HEK293 (cell line): Measurements from ENCODE around the gene PKMYT1.

Experiments used
- CTCF ChIA-PET: fragments of 350-600 bp; formaldehyde crosslinking; extraction: SDS; loops from one replicate; lab custom pipeline; 2021; ENCODE audit warnings: antibody characterized with exemption; lab: Yijun Ruan, JAX
- POLR2A ChIA-PET: fragments of 300-600 bp; formaldehyde crosslinking; extraction: SDS; loops from one replicate; lab custom pipeline; 2020; ENCODE audit warnings: antibody characterized with exemption, inconsistent platforms; lab: Yijun Ruan, JAX
- H3K27ac ChIP-seq: fragments of 200-500 bp; sonication (Bioruptor generic); 2 replicates; pipeline ENCODE4 v1.5.1; 2014; ENCODE audit warnings: low read depth, low read length, control low read depth, inconsistent platforms; ENCODE audit errors: extremely low read depth
- H3K36me3 ChIP-seq, 2 experiments: fragments of 200-500 bp in 1 of 2; sonication (Bioruptor generic) in 1 of 2; 1 replicate in 1 of 2; 2 replicates in 1 of 2; pipeline ENCODE4 v1.5.1; 2014 to 2017; ENCODE audit warnings: inconsistent platforms in 2 of 2, low read length in 2 of 2; ENCODE audit not compliant: control insufficient read depth in 2 of 2, insufficient read depth in 1 of 2
- H3K4me1 ChIP-seq: fragments of 200-500 bp; sonication (Bioruptor generic); 2 replicates; pipeline ENCODE4 v1.5.1; 2014; ENCODE audit warnings: mild to moderate bottlenecking, low read length, inconsistent platforms; ENCODE audit not compliant: control insufficient read depth, insufficient read depth
- H3K4me3 ChIP-seq: 2 replicates; pipeline ENCODE4 v1.5.1; 2011; ENCODE audit warnings: low read depth, mild to moderate bottlenecking, control low read depth, low read length, moderate library complexity
- H3K9me3 ChIP-seq: fragments of 200-500 bp; sonication (Bioruptor generic); 2 replicates; pipeline ENCODE4 v1.5.1; 2014; ENCODE audit warnings: low read depth, low read length, inconsistent platforms; ENCODE audit not compliant: control insufficient read depth, insufficient read depth
- ATF2 ChIP-seq: fragments of 450-650 bp; formaldehyde crosslinking; IDR thresholded peaks from 2 replicates; pipeline ENCODE4 v1.5.1; 2016; ENCODE audit warnings: missing biosample characterization, missing genetic modification characterization, low read depth
- BCL11B ChIP-seq: fragments of 450-650 bp; formaldehyde crosslinking; IDR thresholded peaks from 2 replicates; pipeline ENCODE4 v1.5.1; 2016; ENCODE audit warnings: low read depth, missing biosample characterization, missing genetic modification characterization
- ELK4 ChIP-seq: IDR thresholded peaks from 2 replicates; pipeline ENCODE4 v1.6.1; 2011; ENCODE audit warnings: mild to moderate bottlenecking, low read depth, low read length, borderline replicate concordance
- GFI1B ChIP-seq: fragments of 450-650 bp; formaldehyde crosslinking; IDR thresholded peaks from 2 replicates; pipeline ENCODE4 v1.5.1; 2016; ENCODE audit warnings: missing biosample characterization, missing genetic modification characterization
- HOXC10 ChIP-seq: sonication (generic); formaldehyde crosslinking; IDR thresholded peaks from 2 replicates; pipeline ENCODE4 v1.8.1; 2023; ENCODE audit warnings: mild to moderate bottlenecking, missing genetic modification reagents
- PRDM1 ChIP-seq: fragments of 450-650 bp; formaldehyde crosslinking; IDR thresholded peaks from 2 replicates; pipeline ENCODE4; 2016; ENCODE audit warnings: missing biosample characterization, missing genetic modification characterization
- SP3 ChIP-seq: fragments of 450-650 bp; formaldehyde crosslinking; IDR thresholded peaks from 2 replicates; pipeline ENCODE4 v1.5.1; 2016; ENCODE audit warnings: missing biosample characterization, missing genetic modification characterization
- TCF7L2 ChIP-seq: IDR thresholded peaks from 2 replicates; pipeline ENCODE4 v1.6.1; 2011; ENCODE audit warnings: low read depth, mild to moderate bottlenecking, inconsistent platforms, low read length, moderate library complexity, borderline replicate concordance
- ZBTB1 ChIP-seq: fragments of 450-650 bp; formaldehyde crosslinking; IDR thresholded peaks from 2 replicates; pipeline ENCODE4 v1.5.1; 2016; ENCODE audit warnings: missing biosample characterization, missing genetic modification characterization
- ZBTB20 ChIP-seq: fragments of 450-650 bp; formaldehyde crosslinking; IDR thresholded peaks from 2 replicates; pipeline ENCODE4 v1.5.1; 2016; ENCODE audit warnings: missing biosample characterization, missing genetic modification characterization
- ZBTB21 ChIP-seq: fragments of 450-650 bp; formaldehyde crosslinking; IDR thresholded peaks from 2 replicates; pipeline ENCODE4 v1.5.1; 2017; ENCODE audit warnings: missing biosample characterization, missing genetic modification characterization
- ZEB2 ChIP-seq: fragments of 450-650 bp; formaldehyde crosslinking; IDR thresholded peaks from 2 replicates; pipeline ENCODE4 v1.5.1; 2016; ENCODE audit warnings: missing biosample characterization, missing genetic modification characterization
- ZFHX2 ChIP-seq: fragments of 450-650 bp; formaldehyde crosslinking; conservative IDR thresholded peaks from 2 replicates; pipeline ENCODE4 v1.5.1; 2016; ENCODE audit warnings: missing biosample characterization, missing genetic modification characterization
- ZFP3 ChIP-seq: fragments of 450-650 bp; formaldehyde crosslinking; IDR thresholded peaks from 2 replicates; pipeline ENCODE4 v1.5.1; 2016; ENCODE audit warnings: low read depth, missing biosample characterization, missing genetic modification characterization
- ZNF10 ChIP-seq: fragments of 450-650 bp; formaldehyde crosslinking; IDR thresholded peaks from 2 replicates; pipeline ENCODE4 v1.5.1; 2017; ENCODE audit warnings: missing biosample characterization, missing genetic modification characterization
- ZNF416 ChIP-seq: fragments of 450-650 bp; formaldehyde crosslinking; IDR thresholded peaks from 2 replicates; pipeline ENCODE4 v1.5.1; 2016; ENCODE audit warnings: missing biosample characterization, missing genetic modification characterization
- ZNF48 ChIP-seq: fragments of 450-650 bp; formaldehyde crosslinking; IDR thresholded peaks from 2 replicates; pipeline ENCODE4 v1.5.1; 2016; ENCODE audit warnings: missing biosample characterization, missing genetic modification characterization
- ZNF561 ChIP-seq: fragments of 450-650 bp; IDR thresholded peaks from 2 replicates; pipeline ENCODE4 v1.5.1; 2018; ENCODE audit warnings: missing biosample characterization, missing genetic modification characterization, borderline replicate concordance
- TF ChIP-seq, protein P1 (sequence below): fragments of 450-650 bp; formaldehyde crosslinking; IDR thresholded peaks from 2 replicates; pipeline ENCODE4 v1.5.1; 2016; ENCODE audit warnings: missing biosample characterization, missing genetic modification characterization
- TF ChIP-seq, protein P2 (sequence below): fragments of 450-650 bp; formaldehyde crosslinking; IDR thresholded peaks from 2 replicates; pipeline ENCODE4 v1.5.1; 2016; ENCODE audit warnings: missing biosample characterization, missing genetic modification characterization

Gene PKMYT1

DNA sequence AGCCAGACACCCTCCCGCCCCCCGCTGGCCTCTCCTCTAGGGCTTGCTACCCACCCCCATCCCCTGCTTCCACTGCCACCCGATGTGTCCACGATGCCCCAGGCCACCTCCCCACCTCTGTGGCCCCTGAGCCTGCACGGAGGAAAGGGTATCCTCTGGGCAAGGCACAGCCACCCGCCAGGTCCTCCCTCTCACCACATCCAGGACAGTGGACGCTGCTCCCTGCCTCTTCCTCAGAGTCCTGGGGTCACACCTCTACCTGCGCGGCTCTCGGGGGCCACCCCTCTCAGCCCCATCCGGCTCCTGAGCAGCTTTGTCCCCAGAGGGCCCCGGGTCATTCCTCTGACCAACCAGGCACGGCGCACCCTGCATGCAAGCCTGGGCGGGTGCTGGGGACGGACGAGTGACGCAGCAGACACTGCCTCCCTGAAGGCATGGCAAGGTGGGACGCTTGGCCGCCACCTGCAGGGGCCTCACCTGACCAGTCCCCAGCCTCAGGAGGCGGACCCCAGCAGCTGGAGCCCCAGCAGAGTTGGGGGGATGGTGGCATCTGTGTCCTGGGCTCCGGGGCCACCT, 43.7 kb downstream of the PKMYT1 start:
- Histone ChIP-seq H3K27ac (no peak overlapping the region), H3K9me3 (no peaks in the 10 kb centered on the region), H3K4me1 (no peaks in the 10 kb centered on the region), H3K36me3 (peaks cover 6 to 80% of the 10 kb centered on the region in 2 experiments; a peak in 2 of 3 replicates), H3K4me3 (no peak overlapping the region)
- CTCF ChIA-PET, result interaction anchor here (0.7 kb wide), 1 partner anchor 18 kb away, joined by 3 read pairs; no protein-coding TSS in a partner anchor
- TF ChIP-seq, protein P1, sequence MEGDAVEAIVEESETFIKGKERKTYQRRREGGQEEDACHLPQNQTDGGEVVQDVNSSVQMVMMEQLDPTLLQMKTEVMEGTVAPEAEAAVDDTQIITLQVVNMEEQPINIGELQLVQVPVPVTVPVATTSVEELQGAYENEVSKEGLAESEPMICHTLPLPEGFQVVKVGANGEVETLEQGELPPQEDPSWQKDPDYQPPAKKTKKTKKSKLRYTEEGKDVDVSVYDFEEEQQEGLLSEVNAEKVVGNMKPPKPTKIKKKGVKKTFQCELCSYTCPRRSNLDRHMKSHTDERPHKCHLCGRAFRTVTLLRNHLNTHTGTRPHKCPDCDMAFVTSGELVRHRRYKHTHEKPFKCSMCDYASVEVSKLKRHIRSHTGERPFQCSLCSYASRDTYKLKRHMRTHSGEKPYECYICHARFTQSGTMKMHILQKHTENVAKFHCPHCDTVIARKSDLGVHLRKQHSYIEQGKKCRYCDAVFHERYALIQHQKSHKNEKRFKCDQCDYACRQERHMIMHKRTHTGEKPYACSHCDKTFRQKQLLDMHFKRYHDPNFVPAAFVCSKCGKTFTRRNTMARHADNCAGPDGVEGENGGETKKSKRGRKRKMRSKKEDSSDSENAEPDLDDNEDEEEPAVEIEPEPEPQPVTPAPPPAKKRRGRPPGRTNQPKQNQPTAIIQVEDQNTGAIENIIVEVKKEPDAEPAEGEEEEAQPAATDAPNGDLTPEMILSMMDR (tag by site-specific recombination), result no peak
- TF ChIP-seq PRDM1, result no peak
- no peak for TF ChIP-seq ZBTB1
- no peak for TF ChIP-seq ZNF10
- no peak for TF ChIP-seq ZFP3 (tag by site-specific recombination)
- TF ChIP-seq, protein P2, sequence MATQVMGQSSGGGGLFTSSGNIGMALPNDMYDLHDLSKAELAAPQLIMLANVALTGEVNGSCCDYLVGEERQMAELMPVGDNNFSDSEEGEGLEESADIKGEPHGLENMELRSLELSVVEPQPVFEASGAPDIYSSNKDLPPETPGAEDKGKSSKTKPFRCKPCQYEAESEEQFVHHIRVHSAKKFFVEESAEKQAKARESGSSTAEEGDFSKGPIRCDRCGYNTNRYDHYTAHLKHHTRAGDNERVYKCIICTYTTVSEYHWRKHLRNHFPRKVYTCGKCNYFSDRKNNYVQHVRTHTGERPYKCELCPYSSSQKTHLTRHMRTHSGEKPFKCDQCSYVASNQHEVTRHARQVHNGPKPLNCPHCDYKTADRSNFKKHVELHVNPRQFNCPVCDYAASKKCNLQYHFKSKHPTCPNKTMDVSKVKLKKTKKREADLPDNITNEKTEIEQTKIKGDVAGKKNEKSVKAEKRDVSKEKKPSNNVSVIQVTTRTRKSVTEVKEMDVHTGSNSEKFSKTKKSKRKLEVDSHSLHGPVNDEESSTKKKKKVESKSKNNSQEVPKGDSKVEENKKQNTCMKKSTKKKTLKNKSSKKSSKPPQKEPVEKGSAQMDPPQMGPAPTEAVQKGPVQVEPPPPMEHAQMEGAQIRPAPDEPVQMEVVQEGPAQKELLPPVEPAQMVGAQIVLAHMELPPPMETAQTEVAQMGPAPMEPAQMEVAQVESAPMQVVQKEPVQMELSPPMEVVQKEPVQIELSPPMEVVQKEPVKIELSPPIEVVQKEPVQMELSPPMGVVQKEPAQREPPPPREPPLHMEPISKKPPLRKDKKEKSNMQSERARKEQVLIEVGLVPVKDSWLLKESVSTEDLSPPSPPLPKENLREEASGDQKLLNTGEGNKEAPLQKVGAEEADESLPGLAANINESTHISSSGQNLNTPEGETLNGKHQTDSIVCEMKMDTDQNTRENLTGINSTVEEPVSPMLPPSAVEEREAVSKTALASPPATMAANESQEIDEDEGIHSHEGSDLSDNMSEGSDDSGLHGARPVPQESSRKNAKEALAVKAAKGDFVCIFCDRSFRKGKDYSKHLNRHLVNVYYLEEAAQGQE (tag by site-specific recombination), result no peak
- TF ChIP-seq ZNF561 (tag by site-specific recombination), result no peak
- no peak for TF ChIP-seq ZNF48 (tag by site-specific recombination)
- no peak for TF ChIP-seq ELK4
- no peak for TF ChIP-seq BCL11B (tag by site-specific recombination)
- no peak for TF ChIP-seq ZBTB20 (tag by site-specific recombination)
- no peak for TF ChIP-seq TCF7L2
- no peak for TF ChIP-seq ZEB2 (tag by site-specific recombination)
- no peak for TF ChIP-seq ZNF416
- TF ChIP-seq HOXC10 (CRISPR knock-in tag), result no peak
- TF ChIP-seq ZFHX2 (tag by site-specific recombination), result no peak
- no peak for TF ChIP-seq GFI1B (tag by site-specific recombination)
- TF ChIP-seq ZBTB21 (tag by site-specific recombination), result no peak
- TF ChIP-seq ATF2 (tag by site-specific recombination), result no peak
- TF ChIP-seq SP3 (tag by site-specific recombination), result no peak
- POLR2A ChIA-PET, result no interaction called here
